ENCODE data around the gene ESYT2.

ESYT2 gene

DNA sequence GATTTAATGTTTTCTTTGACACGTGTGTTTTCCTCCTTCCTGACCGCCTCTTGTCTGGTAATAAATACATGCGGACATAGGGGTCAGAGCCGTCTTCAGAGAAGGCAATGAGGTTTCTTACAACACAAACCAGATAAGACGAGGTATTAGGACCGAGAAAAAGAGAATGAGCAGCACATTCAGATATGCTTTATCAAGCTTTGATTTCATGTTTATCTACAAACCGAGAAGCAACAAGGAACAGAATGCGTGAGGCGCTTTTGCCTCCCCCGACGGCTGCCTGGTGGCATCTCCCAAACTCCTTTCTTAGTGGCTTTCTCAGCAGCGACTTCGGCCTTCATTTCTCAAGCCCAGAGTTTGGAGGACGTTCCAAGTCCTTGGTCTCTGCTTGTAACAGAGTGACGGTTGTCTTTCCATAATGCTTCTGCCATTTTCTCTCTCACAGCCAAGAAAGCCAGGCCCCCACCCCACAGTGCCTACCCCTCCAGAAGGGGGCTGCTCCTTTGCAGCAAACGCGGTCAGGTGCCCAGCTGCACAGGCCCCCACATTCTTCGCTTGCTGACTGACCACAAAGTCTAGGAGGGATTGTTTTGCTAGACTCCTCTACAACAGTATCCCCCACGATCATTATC, 92.1 kb downstream of the ESYT2 start:
- no peak for DNase-seq

DNA sequence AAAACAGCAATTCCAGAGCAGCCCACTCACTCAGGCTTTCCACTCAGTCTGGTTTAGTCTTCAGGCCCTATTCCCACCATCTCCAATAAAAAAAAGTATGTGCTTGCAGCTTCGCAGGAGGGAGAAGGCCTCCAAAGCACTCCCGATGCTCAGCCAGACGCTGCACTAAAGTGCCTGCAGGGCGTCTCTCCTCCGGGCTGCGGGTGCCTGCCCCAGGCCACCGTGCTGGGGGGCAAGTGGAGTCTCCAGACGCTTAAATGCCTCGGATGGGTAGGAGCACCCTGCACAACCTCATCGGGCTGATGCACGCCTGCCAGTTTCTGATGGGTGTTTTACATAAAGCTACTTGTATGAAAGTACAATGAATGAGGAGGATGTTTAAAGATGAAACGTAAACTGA, 93.4 kb downstream of the ESYT2 start:
- DNase-seq, result no peak

DNA sequence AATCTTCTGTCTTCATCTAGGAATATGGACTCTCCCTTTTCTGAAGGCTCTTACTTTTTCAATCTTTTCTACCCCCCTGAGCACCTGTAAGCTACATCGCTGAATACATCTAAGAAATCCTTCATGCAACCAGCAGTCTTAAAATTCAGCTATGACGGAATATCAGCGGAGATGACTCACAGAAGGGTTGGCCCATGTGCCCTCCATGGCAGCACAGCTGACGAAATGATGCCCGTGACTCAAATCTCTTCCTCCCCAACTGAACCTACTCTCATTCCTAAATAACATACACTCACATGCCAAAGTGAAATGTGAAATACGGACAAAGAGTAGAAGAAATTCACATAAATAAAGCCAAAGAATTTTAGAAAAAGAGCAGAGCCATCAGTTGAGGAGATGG, 94.4 kb downstream of the ESYT2 start:
- DNase-seq, result no peak

DNA sequence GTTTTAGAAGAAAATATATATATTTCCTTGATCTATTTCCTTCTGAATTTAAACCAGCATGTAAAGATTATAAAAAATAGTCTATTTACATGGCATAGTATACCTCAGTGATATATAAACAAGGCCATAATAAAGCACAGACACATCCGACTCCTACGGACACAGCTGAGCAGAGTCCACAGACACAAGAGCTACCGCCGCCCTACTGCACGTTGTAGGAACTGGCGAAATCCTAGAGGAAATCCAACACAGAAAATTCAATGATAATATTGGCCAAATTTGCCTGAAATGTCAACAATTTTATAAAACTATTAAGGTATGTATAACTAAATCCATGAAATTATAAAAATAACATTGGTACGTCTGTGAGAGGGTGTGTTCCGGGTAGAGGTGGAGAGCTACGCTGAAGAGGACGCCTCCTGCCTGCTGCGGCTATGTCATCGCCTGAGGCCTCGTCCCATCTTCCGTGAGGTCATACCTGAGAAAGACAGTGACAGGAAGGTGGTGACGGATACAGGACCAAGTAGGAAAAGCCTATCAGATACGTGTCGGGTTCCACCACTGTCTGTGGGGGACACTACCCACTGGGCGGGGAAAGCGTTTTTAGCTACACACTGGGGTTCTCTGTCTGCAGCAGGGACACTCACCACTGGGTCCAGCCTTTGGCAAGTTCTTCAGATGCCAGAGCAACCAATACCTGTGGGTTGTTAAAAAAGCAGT, 95.4 kb downstream of the ESYT2 start:
- DNase-seq, result no peak

DNA sequence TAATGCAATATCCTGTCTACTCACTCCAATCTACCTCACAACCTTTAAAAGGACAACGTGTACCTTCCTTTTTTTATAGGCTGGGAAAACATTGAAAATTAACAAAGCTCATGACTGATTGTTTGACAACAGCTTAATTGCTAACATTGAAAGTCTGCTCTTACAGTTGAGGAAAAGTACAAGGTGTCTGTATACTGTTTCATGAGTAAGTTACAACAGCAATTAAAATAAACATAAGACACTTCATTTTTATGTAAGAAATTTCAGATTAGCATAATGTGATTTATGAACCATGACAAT, 96.1 kb downstream of the ESYT2 start:
- DNase-seq, result no peak

DNA sequence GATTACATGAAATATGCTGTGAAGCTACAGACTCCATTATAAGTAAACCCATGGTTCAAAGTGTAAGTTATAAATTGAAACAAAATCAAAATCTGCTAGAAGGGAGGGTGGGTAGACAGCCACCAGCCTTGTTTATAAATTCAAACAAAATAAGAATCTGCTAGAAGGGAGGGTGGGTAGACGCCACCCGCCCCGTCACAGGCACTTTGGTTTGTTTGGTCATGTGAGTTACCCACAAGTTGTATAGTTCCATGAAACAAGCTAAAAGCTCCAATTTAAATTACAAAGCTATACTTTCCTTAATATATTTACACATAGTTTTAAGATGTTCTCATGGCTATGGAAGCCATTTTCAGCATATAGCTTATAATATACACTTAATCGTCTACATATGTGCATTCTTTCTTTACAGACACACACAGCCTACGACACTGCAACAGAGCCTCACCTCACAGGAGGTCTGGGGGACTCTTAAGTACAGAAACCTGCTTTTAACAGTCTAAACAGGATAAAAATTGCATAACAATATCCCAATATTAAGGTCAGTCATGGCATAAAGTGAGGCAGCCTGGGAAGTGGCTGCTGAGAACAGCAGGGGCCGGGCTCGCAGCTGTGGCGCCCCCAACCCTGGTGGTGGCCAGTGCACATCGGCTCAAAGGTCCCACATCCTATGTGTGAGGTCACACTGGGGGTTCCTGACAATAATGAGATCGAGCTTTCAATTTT, 96.7 kb downstream of the ESYT2 start:
- no peak for DNase-seq

DNA sequence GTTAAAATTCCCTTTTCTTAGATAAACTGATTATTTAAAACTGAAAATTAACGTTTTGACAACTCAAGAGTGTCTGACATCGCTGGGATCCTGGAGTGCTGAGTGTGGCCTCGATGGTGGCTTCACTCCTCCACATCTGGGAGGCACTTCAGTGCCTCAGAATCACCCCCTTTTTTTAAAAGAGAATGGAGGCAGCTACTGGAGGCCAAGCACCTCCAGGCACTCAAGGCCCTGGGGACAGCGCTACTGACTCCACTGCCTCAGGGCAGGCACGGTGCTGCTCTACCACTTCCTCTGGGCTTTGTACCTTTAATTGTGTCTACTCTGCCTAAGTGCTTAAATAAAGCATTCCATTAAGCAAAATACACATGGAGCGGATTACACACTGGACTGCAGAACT, 97.5 kb downstream of the ESYT2 start:
- no peak for DNase-seq

DNA sequence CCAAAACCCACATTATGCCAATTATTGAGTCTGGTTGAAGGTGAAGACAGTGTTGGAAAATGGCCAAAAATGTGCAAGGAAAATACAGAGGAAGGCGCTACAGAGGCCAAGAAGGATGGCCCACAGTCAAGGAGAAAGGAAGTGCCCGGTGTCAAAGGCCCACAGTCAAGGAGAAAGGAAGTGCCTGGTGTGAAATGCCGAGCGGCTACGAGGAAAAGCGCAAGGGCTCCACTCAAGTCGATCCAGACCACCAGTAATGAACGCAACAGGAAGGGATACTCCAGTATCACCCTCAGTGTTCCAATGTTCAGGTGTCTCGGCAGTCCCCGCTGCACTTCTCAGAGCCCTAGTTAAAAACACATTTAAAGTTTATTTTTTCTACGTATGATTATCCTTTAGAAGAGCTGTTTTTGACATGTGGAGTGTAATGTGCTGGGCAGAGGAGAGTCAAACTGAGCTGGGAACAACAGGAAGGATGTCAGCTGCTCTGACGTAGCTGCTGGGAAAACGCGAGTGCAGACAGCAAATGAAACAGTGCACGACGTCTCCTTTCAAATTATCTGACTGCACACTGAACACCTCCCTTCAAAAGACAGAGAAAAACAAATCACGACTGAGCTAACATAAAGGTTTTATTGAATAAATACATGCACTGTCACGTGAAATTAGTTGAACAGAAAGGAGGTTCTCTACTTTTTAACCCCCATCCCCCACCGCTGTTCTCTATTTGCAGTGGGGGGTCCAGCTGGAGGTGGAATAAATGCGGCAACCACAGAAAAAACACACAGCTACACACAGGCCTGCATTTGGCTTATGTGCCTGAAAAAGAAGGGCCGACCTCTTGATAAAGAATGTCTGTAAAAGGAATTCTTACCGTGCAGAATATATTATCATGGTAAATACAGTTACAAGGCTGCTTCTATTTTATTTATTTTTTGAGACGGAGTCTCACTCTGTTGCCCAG, 98.6 kb downstream of the ESYT2 start:
- no peak for DNase-seq

DNA sequence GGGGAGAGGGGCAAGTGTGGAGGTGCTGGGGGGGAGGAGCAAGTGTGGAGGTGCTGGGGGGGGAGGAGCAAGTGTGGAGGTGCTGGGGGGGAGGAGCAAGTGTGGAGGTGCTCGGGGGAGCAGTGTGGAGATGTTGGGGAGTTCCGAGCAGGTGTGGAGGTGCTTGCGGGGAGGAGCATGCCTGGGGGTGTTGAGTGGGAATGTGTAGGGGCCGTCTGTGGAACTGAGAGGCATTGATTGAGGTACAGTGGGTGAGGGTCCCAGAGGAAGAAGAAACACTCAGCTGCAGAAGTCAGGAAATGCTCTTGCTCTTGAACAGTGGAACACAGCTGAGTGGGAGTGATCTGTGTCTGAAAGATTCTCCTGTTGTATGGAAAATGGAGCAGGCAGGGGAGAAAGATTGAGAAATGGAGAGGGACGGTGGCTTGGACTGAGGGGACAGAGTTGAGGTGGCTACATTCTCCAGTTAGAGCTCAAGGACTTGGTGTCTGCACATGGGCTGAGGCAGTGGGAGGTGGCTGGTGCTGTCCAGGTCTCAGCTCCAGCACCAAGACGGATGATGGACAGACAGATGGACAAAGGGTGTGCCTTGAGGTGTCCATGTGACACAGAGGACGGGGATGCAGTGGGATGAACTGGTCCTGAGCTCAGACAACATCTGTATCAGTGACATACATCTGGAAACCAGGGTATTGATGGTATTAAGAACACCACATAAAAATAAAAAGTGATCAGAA, 99.5 kb downstream of the ESYT2 start:
- no peak for DNase-seq

DNA sequence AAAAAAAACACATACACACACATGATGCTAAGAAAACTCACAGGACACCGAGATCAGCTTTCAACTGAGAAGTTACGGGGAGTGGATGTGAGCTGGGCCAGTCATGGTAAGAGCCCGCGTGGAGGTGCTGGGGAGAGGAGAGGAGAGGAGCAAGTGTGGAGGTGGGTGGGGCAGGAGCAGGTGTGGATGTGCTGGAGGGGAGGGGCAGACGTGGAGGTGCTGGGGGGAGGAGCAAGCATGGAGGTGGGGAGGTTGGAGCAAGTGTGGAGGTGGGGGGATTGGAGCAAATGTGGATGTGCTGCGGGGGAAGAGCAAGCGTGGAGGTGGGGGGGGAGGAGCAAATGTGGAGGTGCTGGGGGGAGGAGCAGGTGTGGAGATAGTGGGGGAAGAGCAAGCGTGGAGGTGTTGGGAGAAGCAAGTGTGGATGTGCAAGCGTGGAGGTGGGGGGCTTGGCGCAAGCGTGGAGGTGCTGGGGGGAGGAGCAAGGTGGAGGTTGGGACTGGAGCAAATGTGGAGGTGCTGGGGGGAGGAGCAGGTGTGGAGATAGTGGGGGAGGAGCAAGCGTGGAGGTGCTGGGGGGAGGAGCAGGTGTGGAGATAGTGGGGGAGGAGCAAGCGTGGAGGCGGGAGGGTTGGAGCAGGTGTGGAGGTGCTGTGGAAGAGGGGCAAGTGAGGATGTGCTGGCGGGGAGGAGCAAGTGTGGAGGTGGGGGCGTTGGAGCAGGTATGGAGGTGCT, 100.2 kb downstream of the ESYT2 start:
- no peak for DNase-seq

DNA sequence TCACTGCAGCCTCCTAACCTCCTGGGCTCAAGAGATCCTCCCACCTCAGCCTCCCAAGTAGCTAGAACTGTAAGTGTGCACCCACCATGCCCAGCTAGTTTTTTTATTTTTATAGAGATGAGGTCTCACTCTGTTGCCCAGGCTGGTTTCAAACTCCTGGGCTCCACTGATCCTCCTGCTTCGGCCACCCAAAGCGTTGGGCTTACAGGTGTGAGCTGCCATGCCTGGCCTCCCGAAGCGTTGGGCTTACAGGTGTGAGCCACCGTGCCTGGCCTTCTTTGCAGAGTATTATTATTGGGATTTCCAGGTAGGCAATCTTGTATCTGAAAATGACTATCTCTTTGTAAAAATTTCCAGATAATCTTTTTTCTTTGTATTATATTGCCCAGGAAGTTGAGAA, 101.6 kb downstream of the ESYT2 start:
- no peak for DNase-seq

DNA sequence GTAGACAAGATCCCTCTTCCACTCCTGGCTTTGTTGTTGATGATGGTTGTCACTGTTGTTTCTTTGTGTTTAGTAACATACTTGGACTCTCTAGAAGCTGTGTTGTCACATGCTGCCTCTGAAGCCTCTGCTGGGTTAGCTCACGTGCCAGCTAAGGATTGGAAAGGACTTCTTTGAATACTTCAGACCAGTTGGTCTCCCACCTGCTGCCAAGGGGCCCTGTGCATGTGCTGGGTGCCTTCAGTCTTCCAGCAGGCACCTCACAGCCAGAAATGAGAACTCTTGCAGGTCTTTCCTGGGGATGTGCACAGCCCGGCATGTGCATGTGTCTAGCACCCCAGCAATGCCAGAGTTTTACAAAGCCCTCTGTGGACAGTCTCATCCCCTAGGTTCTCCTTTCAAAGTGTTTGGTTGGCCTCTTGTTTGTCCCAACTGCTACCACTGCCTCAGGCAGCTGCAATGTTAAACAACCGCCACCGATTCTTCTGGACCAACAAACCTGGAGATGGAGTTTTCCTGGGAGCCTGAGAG, 103.0 kb downstream of the ESYT2 start:
- no peak for DNase-seq

DNA sequence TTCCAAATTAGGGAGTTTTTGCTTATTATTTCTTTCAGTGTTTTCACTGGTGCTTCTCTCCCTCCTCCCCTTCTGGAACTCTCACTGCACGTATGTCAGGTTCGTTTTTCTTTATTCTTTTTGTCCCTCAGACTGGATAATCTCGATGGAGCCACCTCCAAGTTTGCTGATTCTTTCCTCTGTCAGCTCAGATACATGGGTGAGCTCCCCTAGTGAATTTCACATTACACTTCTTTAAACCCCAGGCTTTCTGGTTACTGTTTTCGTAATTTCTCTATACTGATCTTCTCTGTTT, 103.9 kb downstream of the ESYT2 start:
- DNase-seq, result no peak

DNA sequence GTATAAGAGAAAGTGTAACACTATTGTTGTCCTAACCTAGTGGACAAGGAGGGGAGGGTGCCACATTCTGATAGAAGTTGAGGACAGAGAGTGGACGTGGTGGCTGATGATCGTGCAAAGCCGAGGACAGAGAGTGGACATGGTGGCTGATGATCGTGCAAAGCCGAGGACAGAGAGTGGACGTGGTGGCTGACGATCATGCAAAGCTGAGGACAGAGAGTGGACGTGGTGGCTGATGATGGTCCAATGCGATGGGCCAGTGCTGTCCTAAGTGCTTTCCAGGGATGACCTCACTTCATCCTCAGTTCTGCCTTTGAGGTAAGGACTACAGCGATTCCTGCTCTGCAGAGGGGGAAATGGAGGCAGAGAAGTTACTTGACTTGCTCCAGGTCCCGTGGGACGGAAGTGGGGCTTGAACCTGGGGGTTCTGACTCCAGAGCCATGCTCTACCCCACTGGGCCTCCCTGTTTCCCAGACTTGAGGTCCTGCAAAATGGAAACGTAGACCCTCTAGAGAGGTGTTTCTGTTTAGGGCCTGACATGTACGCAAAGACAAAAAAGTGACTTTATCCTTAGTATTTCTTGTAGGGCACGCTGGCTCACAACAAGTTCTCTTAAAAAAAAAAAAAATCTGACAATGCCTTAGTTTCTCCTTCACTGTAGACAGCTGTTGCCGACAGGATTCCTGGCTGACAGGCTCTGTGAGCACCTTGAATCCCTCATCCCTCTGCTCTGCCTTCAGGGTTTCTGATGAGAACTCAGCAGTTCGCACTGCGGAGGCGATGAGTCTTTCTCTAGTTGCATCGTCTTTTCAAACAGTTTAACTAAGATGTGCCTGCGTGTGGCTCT, 104.4 kb downstream of the ESYT2 start:
- no peak for DNase-seq

DNA sequence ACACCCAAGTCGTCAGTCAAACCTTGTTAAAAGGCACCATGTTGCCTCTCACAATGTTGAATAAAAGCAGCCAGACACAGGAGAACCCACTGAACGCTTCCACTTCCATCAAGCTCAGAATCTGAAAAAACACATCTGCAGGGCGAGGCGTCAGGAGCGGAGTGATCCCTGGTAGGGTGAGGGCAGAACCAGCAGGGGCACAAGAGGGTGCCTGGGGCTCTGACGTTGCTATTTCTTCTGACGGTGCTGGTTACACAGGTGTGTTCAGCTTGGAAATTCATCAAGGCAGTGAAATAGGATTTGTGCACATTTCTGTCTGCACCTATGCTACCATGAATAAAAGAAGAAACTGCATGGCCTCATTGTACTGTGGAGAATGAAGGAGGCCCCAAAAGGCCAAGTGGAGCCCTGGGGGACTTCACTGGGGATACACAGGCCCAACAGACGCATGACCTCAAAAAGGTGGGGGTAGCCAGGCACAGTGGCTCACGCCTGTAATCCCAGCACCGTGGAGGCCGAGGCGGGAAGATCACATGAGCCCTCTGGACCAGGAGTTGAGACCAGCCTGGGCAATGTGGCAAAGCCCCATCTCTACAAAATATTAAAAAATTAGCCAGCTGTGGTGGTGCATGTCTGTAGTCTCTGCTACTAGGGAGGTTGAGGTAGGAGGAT, 105.5 kb downstream of the ESYT2 start:
- no peak for DNase-seq

DNA sequence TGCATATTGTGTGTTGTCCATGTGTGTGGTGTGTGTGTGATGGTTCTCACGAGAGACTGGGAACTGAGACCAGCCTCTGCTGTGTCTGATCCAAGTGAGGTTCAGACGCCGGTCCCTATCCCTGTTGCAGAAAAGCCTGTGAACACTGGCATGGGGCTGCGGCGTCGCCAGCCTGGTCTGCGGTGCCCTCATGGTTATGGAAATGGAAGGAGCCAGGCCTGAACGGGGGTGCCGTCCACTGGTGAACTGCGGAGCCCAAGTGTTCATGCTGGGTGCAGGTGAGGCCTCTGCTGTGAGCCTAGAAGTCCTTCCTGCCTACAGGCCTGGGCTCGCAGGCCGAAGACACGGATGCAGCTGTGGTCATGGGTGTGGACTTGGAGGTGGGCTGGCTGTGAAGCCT, 106.0 kb downstream of the ESYT2 start:
- no peak for DNase-seq

DNA sequence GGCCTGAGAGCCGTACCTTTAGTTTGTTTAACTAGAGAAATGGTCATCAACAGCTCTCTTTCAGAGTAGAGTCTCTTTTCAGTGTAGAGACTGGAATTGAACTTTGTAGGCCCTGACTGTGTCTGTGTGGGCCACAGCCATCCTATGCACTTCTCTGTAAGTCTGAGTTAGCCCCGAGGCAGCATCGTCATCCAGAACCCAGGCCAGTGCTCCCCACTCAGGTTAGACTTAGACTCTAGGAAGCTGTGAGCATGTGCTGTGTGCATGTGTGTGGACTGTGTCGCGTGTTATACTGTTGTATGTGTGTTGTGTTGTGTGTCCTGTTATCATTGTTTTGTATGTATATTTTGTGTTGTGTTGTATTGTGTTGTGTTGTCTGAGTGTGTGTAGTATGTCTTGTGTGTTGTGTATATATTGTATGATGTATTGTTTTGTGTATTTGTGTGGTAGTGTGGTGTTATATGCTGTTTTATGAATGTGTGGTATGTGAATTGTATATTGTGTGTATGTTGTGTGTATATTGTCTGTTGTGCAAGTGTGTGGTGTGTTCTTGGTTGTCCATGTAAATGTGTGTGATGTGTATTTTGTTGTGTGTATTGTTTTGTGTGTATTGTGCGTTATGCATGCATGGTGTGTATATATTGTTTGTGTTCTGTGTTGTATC, 106.6 kb downstream of the ESYT2 start:
- no peak for DNase-seq

DNA sequence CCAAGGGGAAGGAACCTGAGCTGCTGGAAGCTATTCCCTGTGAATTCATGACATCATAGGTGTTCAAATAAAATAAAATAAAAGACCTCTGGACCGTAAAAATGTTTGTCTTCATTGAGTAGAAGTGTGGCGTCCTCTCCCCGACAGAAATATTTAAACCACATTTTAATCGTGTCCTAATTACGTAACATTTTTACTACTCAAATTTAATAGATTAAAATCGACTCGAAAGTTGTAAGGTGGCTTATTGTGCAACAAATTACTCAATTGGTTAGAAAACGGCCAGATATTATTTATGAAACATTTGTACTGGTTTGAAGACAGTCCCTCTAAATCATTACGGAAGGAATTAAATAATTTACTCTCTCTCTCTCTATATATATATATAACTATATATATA, 109.2 kb downstream of the ESYT2 start:
- DNase-seq, result no peak

DNA sequence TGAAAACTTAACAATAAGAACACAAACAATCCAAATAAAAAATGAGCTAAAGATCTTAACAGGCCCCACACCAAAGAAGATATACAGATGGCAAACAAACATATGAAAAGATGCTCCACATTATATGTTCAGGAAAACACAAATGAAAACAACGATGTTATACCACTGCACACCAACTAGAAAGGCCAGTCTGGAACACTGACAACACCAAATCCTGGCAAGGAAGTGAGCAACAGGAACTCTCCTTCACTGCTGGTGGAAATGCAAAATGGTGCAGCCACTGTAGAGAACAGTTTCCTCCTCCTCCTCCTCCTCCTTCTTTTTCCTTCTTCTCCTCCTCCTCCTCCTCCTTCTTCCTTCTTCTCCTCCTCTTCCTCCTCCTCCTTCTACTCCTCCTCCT, 112.5 kb downstream of the ESYT2 start:
- DNase-seq, result no peak

DNA sequence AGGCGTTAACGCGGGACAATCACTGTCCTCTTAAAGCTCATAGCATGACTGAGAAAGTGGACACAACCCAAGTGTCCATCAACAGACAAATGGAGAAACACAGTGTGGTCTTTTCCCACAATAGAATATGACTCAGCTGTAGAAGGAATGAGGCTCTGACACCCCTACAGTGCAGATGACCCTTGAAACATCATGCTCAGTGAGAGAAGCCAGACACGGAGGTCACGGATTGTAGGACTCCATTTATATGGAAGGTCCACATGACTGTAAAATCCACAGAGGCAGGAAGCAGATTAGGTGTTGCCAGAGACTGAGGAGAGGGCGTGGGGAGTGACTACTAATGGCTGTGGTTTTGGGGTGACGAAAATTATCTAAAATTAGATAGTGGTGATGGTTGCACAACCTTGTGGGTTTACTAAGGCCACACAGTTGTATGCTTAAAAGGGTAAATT, 118.6 kb downstream of the ESYT2 start:
- no peak for DNase-seq

All from DMS 273 treated with DMSO at 0.1 percent for 48 hours (cell line).